Upper lobe of left lung (tissue), 6 donors: Measurements from ENCODE around the gene SMAD3. TPM values are rescaled to one million over a fixed set of nuclear protein-coding genes. Genes with fewer than 3 reads are reported as not detected.
A peak's percentile ranks its signal among the peaks of the same experiment; 100 is the strongest.

Source experiments
- ATAC-seq, 2 donors: fragments of 200-7000 bp; cut with Tn5 transposase; one replicate each; pipeline ENCODE4 v1.9.1; 2022; ENCODE audit warnings: mild to moderate bottlenecking in 2 of 2, moderate library complexity in 2 of 2; ENCODE audit not compliant: low FRiP score in 2 of 2
- DNase-seq, 2 donors: peaks; one replicate each; pipeline ENCODE4 v3.0.0-alpha.2; 2019 to 2020
- H3K27ac ChIP-seq, 4 donors: fragments of 200-600 bp; sonication (generic); one replicate each; pipeline ENCODE4 v1.5.1; 2016 to 2019
- H3K27me3 ChIP-seq, 4 donors: fragments of 200-600 bp; sonication (generic); one replicate each; pipeline ENCODE4 v1.5.1; 2017 to 2019
- H3K36me3 ChIP-seq, 4 donors: fragments of 200-600 bp; sonication (generic); one replicate each; pipeline ENCODE4 v1.5.1; 2016 to 2019
- H3K4me1 ChIP-seq, 4 donors: fragments of 200-600 bp; sonication (generic); one replicate each; pipeline ENCODE4 v1.5.1; 2018 to 2019
- H3K4me3 ChIP-seq, 4 donors: fragments of 200-600 bp; sonication (generic); one replicate each; pipeline ENCODE4 v1.5.1; 2017 to 2019; ENCODE audit warnings: mild to moderate bottlenecking in 2 of 4, moderate library complexity in 1 of 4
- H3K9me3 ChIP-seq, 4 donors: fragments of 200-600 bp; sonication (generic); one replicate each; pipeline ENCODE4 v1.5.1; 2018 to 2019
- EP300 ChIP-seq, 4 donors: sonication (generic); formaldehyde crosslinking; IDR thresholded peaks; one replicate each; pipeline ENCODE4 v1.5.1; 2017; ENCODE audit warnings: antibody characterized with exemption in 4 of 4, control low read depth in 2 of 4
- POLR2A ChIP-seq, 4 donors: fragments of 450-650 bp; IDR thresholded peaks; one replicate each; pipeline ENCODE4 v1.5.1; 2016 to 2017; ENCODE audit warnings: antibody characterized with exemption in 4 of 4, mild to moderate bottlenecking in 2 of 4
- POLR2AphosphoS5 ChIP-seq, 2 donors: sonication (generic); formaldehyde crosslinking; IDR thresholded peaks; one replicate each; pipeline ENCODE4 v1.5.1; 2017; ENCODE audit warnings: antibody characterized with exemption in 2 of 2
- WGBS, 2 donors: methylation state at CpG; one replicate each; pipeline ENCODE4 v1.1.5; 2017 to 2018; 5-methylcytosine and 5-hydroxymethylcytosine counted together
- total RNA-seq, 6 donors: library from RNA; depleted of rRNA in 4 of 6; stranded (reverse); fragments of >200 nt in 4 of 6; gene quantifications; one replicate each; pipeline versions ENCODE4 v1.1.0 to v1.2.1, GENCODE V29; 2016 to 2021
- TF ChIP-seq, protein P1 (sequence below), 6 experiments: fragments of 450-650 bp in 4 of 6; fragments of 200-600 bp in 2 of 6; sonication (generic) in 2 of 6; IDR thresholded peaks; one replicate each; pipeline ENCODE4 v1.5.1; 2016 to 2019; ENCODE audit warnings: antibody characterized with exemption in 6 of 6
- donor health status: DM: no; HTN: no; CAD: no; lungs with moderate emphysema.
- donor health status: DM: no; HTN: yes; CAD: no; lungs with severe emphysema.

SMAD3 gene
- total RNA-seq, 6 donors from 2014 or later = 31.7 to 44.5 (median 36.3) TPM

GRCh38 chr15:67145710-67146109 lies 80.3 kb downstream of the SMAD3 start:
- TF ChIP-seq EP300 (IDR thresholded peaks at IDR 0.05) (no peak), POLR2A (IDR thresholded peaks at IDR 0.05) (no peak), POLR2AphosphoS5 (IDR thresholded peaks at IDR 0.05) (no peak)
- TF ChIP-seq, protein P1, sequence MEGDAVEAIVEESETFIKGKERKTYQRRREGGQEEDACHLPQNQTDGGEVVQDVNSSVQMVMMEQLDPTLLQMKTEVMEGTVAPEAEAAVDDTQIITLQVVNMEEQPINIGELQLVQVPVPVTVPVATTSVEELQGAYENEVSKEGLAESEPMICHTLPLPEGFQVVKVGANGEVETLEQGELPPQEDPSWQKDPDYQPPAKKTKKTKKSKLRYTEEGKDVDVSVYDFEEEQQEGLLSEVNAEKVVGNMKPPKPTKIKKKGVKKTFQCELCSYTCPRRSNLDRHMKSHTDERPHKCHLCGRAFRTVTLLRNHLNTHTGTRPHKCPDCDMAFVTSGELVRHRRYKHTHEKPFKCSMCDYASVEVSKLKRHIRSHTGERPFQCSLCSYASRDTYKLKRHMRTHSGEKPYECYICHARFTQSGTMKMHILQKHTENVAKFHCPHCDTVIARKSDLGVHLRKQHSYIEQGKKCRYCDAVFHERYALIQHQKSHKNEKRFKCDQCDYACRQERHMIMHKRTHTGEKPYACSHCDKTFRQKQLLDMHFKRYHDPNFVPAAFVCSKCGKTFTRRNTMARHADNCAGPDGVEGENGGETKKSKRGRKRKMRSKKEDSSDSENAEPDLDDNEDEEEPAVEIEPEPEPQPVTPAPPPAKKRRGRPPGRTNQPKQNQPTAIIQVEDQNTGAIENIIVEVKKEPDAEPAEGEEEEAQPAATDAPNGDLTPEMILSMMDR (IDR thresholded peaks at IDR 0.05) = no peak
- H3K9me3 ChIP-seq = no peaks in the 10 kb centered on the region
- H3K4me1 ChIP-seq = peaks cover 64 to 79% (median 67%) of the 10 kb centered on the region in 4 donors
- H3K36me3 ChIP-seq = no peaks in the 10 kb centered on the region
- peak overlapping the region in 3 of 4 donors; percentile 70 to 82 (median 77) for H3K27ac ChIP-seq
- ATAC-seq (no peak), DNase-seq (peak in 1 of 2 donors; percentile 17)
- 83 to 90% methylated on average over 4 of the region's 4 CpGs for WGBS, 2 donors
- H3K4me3 ChIP-seq = no peak overlapping the region
- no peaks in the 10 kb centered on the region for H3K27me3 ChIP-seq

DNA sequence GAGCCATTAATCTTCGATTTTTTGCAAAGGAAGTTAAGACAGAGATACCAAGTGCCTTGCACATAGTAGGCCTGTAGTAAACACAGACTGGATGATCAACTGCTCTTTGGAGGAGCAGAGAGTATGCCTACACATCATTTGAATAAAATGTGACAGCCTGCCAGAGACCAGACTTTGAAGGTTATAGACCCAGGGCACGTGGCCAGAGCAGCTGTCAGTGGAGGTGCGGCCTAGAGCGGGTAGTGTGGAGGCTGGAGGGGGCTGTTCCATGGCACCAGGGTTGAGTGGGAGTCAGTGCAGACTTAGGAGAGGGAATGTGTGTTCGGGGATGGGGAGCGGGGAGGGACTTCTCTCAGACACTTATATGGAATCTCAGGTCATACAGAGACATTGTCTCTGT lies 80.8 kb downstream of the SMAD3 start:
- peak in 1 of 2 donors; percentile 37 for DNase-seq
- Histone ChIP-seq H3K4me1 (peaks cover 61 to 79% (median 66%) of the 10 kb centered on the region in 4 donors), H3K27ac (peak overlapping the region; percentile 70 to 82 (median 78))

DNA sequence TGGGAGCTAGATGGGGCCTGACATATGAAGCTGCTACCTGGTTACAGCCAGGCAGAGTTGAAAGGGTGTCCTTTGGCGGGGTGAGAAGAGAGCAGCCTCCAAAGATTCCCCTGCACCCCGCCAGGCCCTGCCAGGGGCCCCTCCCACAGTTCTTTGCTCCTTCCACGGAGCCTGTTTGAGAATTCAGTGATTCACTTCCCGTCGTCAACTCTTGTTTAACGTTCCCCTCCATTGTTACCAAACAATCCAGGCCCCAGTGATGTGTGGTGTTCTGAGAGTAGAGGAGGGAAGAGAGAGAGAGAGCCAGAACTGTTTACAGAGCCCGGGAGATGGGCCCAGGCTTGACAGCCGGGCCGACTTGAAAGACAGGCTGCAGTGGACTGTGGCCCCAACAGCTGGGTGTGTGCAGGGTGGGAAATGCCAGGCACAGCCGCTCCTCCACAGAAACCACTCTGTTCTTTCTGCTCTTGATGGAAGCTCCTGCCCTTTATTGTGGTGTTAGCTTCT lies 81.5 kb downstream of the SMAD3 start:
- no peak overlapping the region for H3K4me3 ChIP-seq
- TF ChIP-seq, protein P1 (IDR thresholded peaks at IDR 0.05) = no peak
- TF ChIP-seq POLR2A (IDR thresholded peaks at IDR 0.05) = no peak
- peak in 1 of 4 donors; percentile 43 for TF ChIP-seq EP300 (IDR thresholded peaks at IDR 0.05)
- TF ChIP-seq POLR2AphosphoS5 (IDR thresholded peaks at IDR 0.05) = peak; percentile 70 to 76
- peak in 1 of 2 donors; percentile 50 for DNase-seq
- H3K9me3 ChIP-seq = no peaks in the 10 kb centered on the region
- H3K27ac ChIP-seq = peak overlapping the region; percentile 70 to 82 (median 78)
- ATAC-seq = peak; percentile 59 to 77
- no peaks in the 10 kb centered on the region for H3K27me3 ChIP-seq
- WGBS, 2 donors = 28 to 43% methylated on average over 9 to 10 of the region's 10 CpGs
- H3K36me3 ChIP-seq = no peaks in the 10 kb centered on the region
- H3K4me1 ChIP-seq = peaks cover 57 to 76% (median 64%) of the 10 kb centered on the region in 4 donors

More for the DNA sequence above, 80.8 kb downstream of the SMAD3 start:
- H3K36me3 ChIP-seq = no peaks in the 10 kb centered on the region
- TF ChIP-seq POLR2A (IDR thresholded peaks at IDR 0.05) (no peak), POLR2AphosphoS5 (IDR thresholded peaks at IDR 0.05) (no peak), EP300 (IDR thresholded peaks at IDR 0.05) (no peak)
- TF ChIP-seq, protein P1 (IDR thresholded peaks at IDR 0.05) = no peak
- no peak overlapping the region for H3K4me3 ChIP-seq
- ATAC-seq = peak; percentile 43 to 46
- WGBS, 2 donors = 42 to 60% methylated on average over 6 of the region's 6 CpGs
- H3K27me3 ChIP-seq = no peaks in the 10 kb centered on the region
- no peaks in the 10 kb centered on the region for H3K9me3 ChIP-seq

GRCh38 chr15:67147396-67147949 lies 82.1 kb downstream of the SMAD3 start:
- 74 to 82% methylated on average over 7 of the region's 7 CpGs for WGBS, 2 donors
- no peak overlapping the region for H3K4me3 ChIP-seq
- H3K27ac ChIP-seq = peak overlapping the region; percentile 70 to 82 (median 78)
- peaks cover 57 to 76% (median 61%) of the 10 kb centered on the region in 4 donors for H3K4me1 ChIP-seq
- no peaks in the 10 kb centered on the region for H3K9me3 ChIP-seq
- H3K27me3 ChIP-seq = no peaks in the 10 kb centered on the region
- no peak for TF ChIP-seq EP300 (IDR thresholded peaks at IDR 0.05)
- no peak for TF ChIP-seq POLR2AphosphoS5 (IDR thresholded peaks at IDR 0.05)
- no peak for TF ChIP-seq POLR2A (IDR thresholded peaks at IDR 0.05)
- TF ChIP-seq, protein P1 (IDR thresholded peaks at IDR 0.05) = no peak
- ATAC-seq (no peak), DNase-seq (no peak)
- H3K36me3 ChIP-seq = no peaks in the 10 kb centered on the region
